Sciatic nerve (tissue), 2 donors: ENCODE measurements around the gene GABRB2. TPM values are rescaled to one million over a fixed set of nuclear protein-coding genes. Genes with fewer than 3 reads are reported as not detected.
"Not testable (repeated sequence)": the region's sequence is repeated elsewhere in the genome, so short reads cannot be mapped to it uniquely, and the experiment has no call there.

Experiments
- ATAC-seq: fragments of 200-7000 bp; cut with Tn5 transposase; one replicate; pipeline ENCODE4 v1.9.1; 2020; ENCODE audit warnings: mild to moderate bottlenecking, moderate library complexity
- DNase-seq: peaks from one replicate; pipeline ENCODE4 v3.0.0-alpha.2; 2020; ENCODE audit warnings: low spot score
- intact Hi-C: fragments of 100-400 bp; cut with DNase I; formaldehyde crosslinking; loops from one replicate; pipeline ENCODE4 v1.14.2; 2022
- total RNA-seq: library from RNA; stranded (reverse); fragmentation: NEBNext Ultra II Directional; extraction: Animal tissue kit (Norgen Biotek cat#: 25700); gene quantifications from one replicate; pipeline ENCODE4 v1.2.1, GENCODE V29; 2021
- donor health status: DM: no; HTN: no; CAD: no.
- donor health status: DM: no; HTN: no; CAD: no.

The GABRB2 gene
- total RNA-seq, 1 donor from 2014 or later, result 0.13 TPM

- no peak for DNase-seq
- intact Hi-C loops, result no loop called here
- no peak for ATAC-seq
Measured at GRCh38 chr5:161273410-161273809, 273.1 kb downstream of the GABRB2 start.

GRCh38 chr5:161271816-161272215 is 274.7 kb downstream of the GABRB2 start:
- no peak for ATAC-seq
- intact Hi-C loops, result no loop called here
- DNase-seq, result no peak

- intact Hi-C loops, result no loop called here
- ATAC-seq (no peak), DNase-seq (no peak)
Measured at GRCh38 chr5:161269125-161269524, 277.4 kb downstream of the GABRB2 start.

- intact Hi-C loops, result no loop called here
- ATAC-seq (no peak), DNase-seq (no peak)
Measured at GRCh38 chr5:161266954-161267353, 279.6 kb downstream of the GABRB2 start.

- no peak for DNase-seq
- ATAC-seq, result no peak
- intact Hi-C loops, result no loop called here
Measured at GRCh38 chr5:161265006-161265405, 281.5 kb downstream of the GABRB2 start.

- DNase-seq (no peak), ATAC-seq (no peak)
- intact Hi-C loops, result no loop called here
Measured at GRCh38 chr5:161263191-161263590, 283.3 kb downstream of the GABRB2 start.

- DNase-seq, result no peak
- no peak for ATAC-seq
- intact Hi-C loops, result no loop called here
Measured at GRCh38 chr5:161261668-161262323, 284.7 kb downstream of the GABRB2 start.

- intact Hi-C loops, result no loop called here
- ATAC-seq (no peak), DNase-seq (no peak)
Measured at GRCh38 chr5:161258438-161258837, 288.1 kb downstream of the GABRB2 start.

GRCh38 chr5:161256957-161257356 is 289.6 kb downstream of the GABRB2 start:
- intact Hi-C loops, result no loop called here
- DNase-seq, result no peak
- ATAC-seq, result no peak

- intact Hi-C loops, ATAC-seq, DNase-seq: not testable (repeated sequence)
Measured at GRCh38 chr5:161252955-161253354, 293.6 kb downstream of the GABRB2 start.

- intact Hi-C loops, result no loop called here
- DNase-seq (no peak), ATAC-seq (no peak)
Measured at GRCh38 chr5:161246749-161247148, 299.8 kb downstream of the GABRB2 start.

- ATAC-seq, intact Hi-C loops, DNase-seq: not testable (repeated sequence)
Measured at GRCh38 chr5:161245846-161246245, 300.7 kb downstream of the GABRB2 start.

Other genes starting within 250 kb of the GABRB2 start
- gene GABRA6, start 139.0 kb upstream of the GABRB2 start, total RNA-seq, result not detected